ENCODE data around the gene PSTPIP2.

DNA sequence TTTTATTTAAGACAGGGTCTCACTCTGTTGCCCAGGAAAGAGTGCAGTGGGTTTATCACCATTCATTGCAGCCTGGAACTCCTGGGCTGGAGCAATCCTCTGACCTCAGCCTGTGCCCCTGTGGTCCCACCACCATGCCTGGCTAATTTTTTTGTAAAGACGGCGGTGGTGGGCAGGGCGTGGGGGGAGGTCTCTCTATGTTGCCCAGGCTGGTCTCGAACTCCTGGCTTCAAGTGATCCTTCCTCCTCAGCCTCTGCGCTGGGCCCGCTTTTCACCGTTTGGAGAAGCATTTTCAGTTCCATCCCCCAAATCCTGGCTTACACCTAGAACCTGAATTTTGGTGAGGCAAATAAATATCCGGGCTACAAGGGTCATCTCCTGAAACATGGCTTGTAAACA is 27.4 kb upstream of the PSTPIP2 start:
- TF ChIP-seq EZH2 (IDR thresholded peaks at IDR 0.05; ENCODE audit: insufficient read depth, poor library complexity, severe bottlenecking) (no peak), EZH2phosphoT487 (IDR thresholded peaks at IDR 0.05; ENCODE audit: insufficient read depth, low read depth) (no peak)
